Measurements from ENCODE around the gene ZMYND11.
"Not testable (repeated sequence)": the region's sequence is repeated elsewhere in the genome, so short reads cannot be mapped to it uniquely, and the experiment has no call there.

ZMYND11 gene

DNA sequence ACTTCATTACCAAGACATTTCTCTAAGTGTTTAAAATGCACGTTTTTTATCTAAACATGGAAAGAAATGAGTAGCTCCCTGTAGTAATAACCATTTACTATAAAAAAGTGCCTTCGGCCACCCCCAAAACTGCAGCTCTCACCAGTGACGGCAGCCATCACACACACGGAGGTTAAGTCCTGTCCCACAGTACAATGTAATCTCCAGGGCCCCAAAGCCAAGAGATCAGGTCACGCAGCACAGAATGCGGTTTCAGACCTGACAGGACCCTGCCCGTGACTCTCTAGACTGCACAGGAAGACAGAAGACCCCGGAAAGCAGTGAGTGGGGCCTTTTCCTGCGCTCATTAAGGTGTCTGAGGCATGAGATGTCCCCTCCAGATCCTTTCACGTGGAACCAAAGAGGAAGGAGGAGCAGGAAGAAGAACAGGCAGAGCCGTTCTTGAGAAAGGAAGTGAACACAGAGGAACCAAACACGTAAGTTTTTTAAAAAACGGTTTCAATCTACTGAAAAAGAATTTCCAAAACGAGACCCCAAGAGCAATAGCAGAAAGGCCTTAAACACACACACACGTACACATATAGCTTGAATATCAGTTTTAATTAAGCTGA lies 125.7 kb downstream of the ZMYND11 start:
- Histone ChIP-seq H3K4me2 (ENCODE audit: low read length) (peak overlapping the region; percentile 77), H3K27me3 (ENCODE audit: control insufficient read depth, low read length) (no peaks in the 10 kb centered on the region), H3K4me1 (ENCODE audit: control insufficient read depth, low read length) (peaks cover 67% of the 10 kb centered on the region), H3K27ac (ENCODE audit: low read depth, low read length) (peak overlapping the region; percentile 79), H3K9me2 (replicated peaks; ENCODE audit: control insufficient read depth, low read length) (no peaks in the 10 kb centered on the region), H4K20me1 (ENCODE audit: control insufficient read depth, insufficient read depth, low read depth, low read length) (no peaks in the 10 kb centered on the region), H3K9me3 (ENCODE audit: control insufficient read depth, insufficient read depth, low read length) (no peaks in the 10 kb centered on the region), H3F3A (ENCODE audit: control insufficient read depth, insufficient read depth) (peaks cover 16% of the 10 kb centered on the region), H3K4me3 (ENCODE audit: low read length) (peak overlapping the region; percentile 65), H3K79me2 (ENCODE audit: control insufficient read depth, low read length) (no peaks in the 10 kb centered on the region), H3K36me3 (ENCODE audit: control insufficient read depth, low read length) (peaks cover 13% of the 10 kb centered on the region)
- TF ChIP-seq EZH2phosphoT487 (IDR thresholded peaks at IDR 0.05; ENCODE audit: borderline replicate concordance, low read length), result no peak
- TF ChIP-seq, protein P1, sequence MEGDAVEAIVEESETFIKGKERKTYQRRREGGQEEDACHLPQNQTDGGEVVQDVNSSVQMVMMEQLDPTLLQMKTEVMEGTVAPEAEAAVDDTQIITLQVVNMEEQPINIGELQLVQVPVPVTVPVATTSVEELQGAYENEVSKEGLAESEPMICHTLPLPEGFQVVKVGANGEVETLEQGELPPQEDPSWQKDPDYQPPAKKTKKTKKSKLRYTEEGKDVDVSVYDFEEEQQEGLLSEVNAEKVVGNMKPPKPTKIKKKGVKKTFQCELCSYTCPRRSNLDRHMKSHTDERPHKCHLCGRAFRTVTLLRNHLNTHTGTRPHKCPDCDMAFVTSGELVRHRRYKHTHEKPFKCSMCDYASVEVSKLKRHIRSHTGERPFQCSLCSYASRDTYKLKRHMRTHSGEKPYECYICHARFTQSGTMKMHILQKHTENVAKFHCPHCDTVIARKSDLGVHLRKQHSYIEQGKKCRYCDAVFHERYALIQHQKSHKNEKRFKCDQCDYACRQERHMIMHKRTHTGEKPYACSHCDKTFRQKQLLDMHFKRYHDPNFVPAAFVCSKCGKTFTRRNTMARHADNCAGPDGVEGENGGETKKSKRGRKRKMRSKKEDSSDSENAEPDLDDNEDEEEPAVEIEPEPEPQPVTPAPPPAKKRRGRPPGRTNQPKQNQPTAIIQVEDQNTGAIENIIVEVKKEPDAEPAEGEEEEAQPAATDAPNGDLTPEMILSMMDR (IDR thresholded peaks at IDR 0.05; ENCODE audit: low read depth, low read length, poor library complexity, severe bottlenecking), result no peak

DNA sequence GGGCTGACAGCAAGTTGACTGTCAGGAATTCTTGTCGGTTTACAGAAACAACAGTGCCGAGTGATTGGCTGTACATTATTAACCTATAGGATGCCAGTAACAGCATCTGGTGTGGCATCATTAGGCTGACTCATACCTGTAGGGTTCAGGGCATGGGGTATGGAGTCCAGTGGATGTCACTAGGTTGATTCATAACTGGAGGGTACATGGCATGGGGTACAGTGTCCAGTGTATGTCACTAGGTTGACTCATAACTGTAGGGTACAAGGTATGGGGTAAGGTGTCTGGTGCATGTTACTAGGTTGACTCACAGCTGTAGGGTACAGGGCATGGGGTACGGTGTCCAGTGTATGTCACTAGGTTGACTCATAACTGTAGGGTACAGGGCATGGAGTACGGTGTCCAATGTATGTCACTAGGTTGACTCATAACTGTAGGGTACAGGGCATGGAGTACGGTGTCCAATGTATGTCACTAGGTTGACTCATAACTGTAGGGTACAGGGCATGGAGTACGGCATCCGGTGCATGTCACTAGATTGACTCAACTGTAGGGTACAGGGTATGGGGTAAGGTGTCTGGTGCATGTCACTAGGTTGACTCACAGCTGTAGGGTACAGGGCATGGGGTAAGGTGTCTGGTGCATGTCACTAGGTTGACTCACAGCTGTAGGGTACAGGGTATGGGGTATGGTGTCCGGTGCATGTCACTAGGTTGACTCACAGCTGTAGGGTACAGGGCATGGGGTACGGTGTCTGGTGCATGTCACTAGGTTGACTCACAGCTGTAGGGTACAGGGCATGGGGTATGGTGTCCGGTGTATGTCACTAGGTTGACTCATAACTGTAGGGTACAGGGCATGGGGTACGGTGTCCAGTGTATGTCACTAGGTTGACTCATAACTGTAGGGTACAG lies 129.2 kb downstream of the ZMYND11 start:
- not testable (repeated sequence) for H3K9me2 ChIP-seq (replicated peaks; ENCODE audit: control insufficient read depth, low read length); H3K27me3 ChIP-seq (ENCODE audit: control insufficient read depth, low read length); H3K9me3 ChIP-seq (ENCODE audit: control insufficient read depth, insufficient read depth, low read length); H3K4me3 ChIP-seq (ENCODE audit: low read length); H3K79me2 ChIP-seq (ENCODE audit: control insufficient read depth, low read length); H4K20me1 ChIP-seq (ENCODE audit: control insufficient read depth, insufficient read depth, low read depth, low read length)
- Histone ChIP-seq H3K4me2 (ENCODE audit: low read length) (peak overlapping the region; percentile 52), H3K27ac (ENCODE audit: low read depth, low read length) (peak overlapping the region; percentile 59; the same call in 1 of the 2 replicates), H3K4me1 (ENCODE audit: control insufficient read depth, low read length) (peaks cover 90% of the 10 kb centered on the region), H3K36me3 (ENCODE audit: control insufficient read depth, low read length) (peaks cover 13% of the 10 kb centered on the region), H3F3A (ENCODE audit: control insufficient read depth, insufficient read depth) (peaks cover 14% of the 10 kb centered on the region)

DNA sequence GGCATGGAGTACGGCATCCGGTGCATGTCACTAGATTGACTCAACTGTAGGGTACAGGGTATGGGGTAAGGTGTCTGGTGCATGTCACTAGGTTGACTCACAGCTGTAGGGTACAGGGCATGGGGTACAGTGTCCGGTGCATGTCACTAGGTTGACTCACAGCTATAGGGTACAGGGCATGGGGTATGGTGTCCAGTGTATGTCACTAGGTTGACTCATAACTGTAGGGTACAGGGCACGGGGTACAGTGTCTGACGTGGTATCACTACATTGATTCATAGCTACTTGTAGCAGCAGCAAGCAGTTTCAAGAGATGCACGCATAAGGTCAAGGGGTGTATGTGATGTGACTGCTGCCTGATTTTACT lies 129.8 kb downstream of the ZMYND11 start:
- peaks cover 13% of the 10 kb centered on the region for H3K36me3 ChIP-seq (ENCODE audit: control insufficient read depth, low read length)
- H3K79me2 ChIP-seq (ENCODE audit: control insufficient read depth, low read length); H4K20me1 ChIP-seq (ENCODE audit: control insufficient read depth, insufficient read depth, low read depth, low read length); H3K9me3 ChIP-seq (ENCODE audit: control insufficient read depth, insufficient read depth, low read length); H3K9me2 ChIP-seq (replicated peaks; ENCODE audit: control insufficient read depth, low read length); H3K27me3 ChIP-seq (ENCODE audit: control insufficient read depth, low read length): not testable (repeated sequence)
- peak overlapping the region; percentile 22 for H3K4me3 ChIP-seq (ENCODE audit: low read length)
- peak overlapping the region; percentile 59 for H3K27ac ChIP-seq (ENCODE audit: low read depth, low read length)
- H3K4me1 ChIP-seq (ENCODE audit: control insufficient read depth, low read length), result peaks cover 84% of the 10 kb centered on the region
- peak overlapping the region; percentile 52 for H3K4me2 ChIP-seq (ENCODE audit: low read length)
- peaks cover 10% of the 10 kb centered on the region; the same call in 1 of the 2 replicates for H3F3A ChIP-seq (ENCODE audit: control insufficient read depth, insufficient read depth)

DNA sequence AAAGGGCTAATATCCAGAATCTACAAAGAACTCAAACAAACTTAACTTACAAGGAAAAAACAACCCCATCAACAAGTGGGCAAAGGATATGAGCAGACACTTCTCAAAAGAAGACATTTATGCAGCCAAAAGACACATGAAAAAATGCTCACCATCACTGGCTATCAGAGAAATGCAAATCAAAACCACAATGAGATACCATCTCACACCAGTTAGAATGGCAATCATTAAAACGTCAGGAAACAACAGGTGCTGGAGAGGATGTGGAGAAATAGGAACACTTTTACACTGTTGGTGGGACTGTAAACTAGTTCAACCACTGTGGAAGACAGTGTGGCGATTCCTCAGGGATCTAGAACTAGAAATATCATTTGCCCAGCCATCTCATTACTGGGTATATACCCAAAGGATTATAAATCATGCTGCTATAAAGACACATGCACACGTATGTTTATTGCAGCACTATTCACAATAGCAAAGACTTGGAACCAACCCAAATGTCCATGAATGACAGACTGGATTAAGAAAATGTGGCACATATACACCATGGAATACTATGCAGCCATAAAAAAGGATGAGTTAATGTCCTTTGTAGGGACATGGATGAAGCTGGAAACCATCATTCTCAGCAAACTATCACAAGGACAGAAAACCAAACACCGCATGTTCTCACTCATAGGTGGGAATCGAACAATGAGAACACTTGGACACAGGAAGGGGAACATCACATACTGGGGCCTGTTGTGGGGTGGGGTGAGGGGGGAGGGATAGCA lies 130.7 kb downstream of the ZMYND11 start:
- Histone ChIP-seq H3F3A (ENCODE audit: control insufficient read depth, insufficient read depth) (peaks cover 14% of the 10 kb centered on the region), H3K4me3 (ENCODE audit: low read length) (peak overlapping the region; percentile 22), H3K4me1 (ENCODE audit: control insufficient read depth, low read length) (peaks cover 75% of the 10 kb centered on the region), H3K36me3 (ENCODE audit: control insufficient read depth, low read length) (peaks cover 13% of the 10 kb centered on the region), H3K4me2 (ENCODE audit: low read length) (peak overlapping the region; percentile 52), H3K27ac (ENCODE audit: low read depth, low read length) (peak overlapping the region; percentile 59)
- H3K79me2 ChIP-seq (ENCODE audit: control insufficient read depth, low read length); H3K9me2 ChIP-seq (replicated peaks; ENCODE audit: control insufficient read depth, low read length); H3K27me3 ChIP-seq (ENCODE audit: control insufficient read depth, low read length); H4K20me1 ChIP-seq (ENCODE audit: control insufficient read depth, insufficient read depth, low read depth, low read length); H3K9me3 ChIP-seq (ENCODE audit: control insufficient read depth, insufficient read depth, low read length): not testable (repeated sequence)
